D721Med (cell line): ENCODE results near the gene NEURL4.

Source experiments
- DNase-seq: peaks from one replicate; pipeline ENCODE4 v3.0.0; 2011; ENCODE audit warnings: low spot score; ENCODE audit not compliant: insufficient read length
- FAIRE-seq: peaks from 2 replicates; lab custom pipeline; 2011; peaks lifted over from hg19 to GRCh38; lab: Jason Lieb, UNC
- TF ChIP-seq, protein P1 (sequence below): IDR thresholded peaks from 2 replicates; pipeline ENCODE4 v1.5.1; 2012; ENCODE audit warnings: mild to moderate bottlenecking, control low read depth; ENCODE audit not compliant: insufficient read depth; ENCODE audit errors: missing control alignments

The NEURL4 gene

DNA sequence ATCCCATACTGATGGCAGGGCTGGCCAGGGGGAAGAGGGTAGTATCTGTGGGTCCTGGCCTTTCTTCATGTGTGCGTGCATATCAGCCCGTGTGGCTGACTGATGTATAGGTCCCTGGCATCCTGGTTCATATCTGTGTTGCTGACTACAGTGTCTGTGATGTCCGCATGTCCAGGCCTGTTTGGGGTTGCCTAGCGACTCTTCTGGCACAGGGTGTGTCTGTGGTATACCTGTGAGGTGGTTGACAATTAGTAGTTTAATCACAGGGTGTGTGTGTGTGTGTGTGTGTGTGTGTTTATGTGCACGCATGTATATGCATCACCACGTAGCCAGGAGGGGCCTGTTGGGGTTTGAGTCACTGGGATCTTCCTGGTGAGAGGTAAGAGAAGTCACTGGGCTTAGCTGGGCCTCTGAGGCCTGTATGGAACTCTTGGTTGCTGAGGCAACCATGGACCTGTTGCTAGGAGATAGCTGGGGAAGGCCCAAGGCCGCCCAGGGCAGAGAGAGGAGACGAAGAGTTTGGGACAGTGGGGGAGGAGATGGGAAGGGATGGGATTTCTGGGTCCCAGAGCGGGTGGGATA lies 25.2 kb upstream of the NEURL4 start:
- FAIRE-seq, result no peak
- DNase-seq, result no peak

DNA sequence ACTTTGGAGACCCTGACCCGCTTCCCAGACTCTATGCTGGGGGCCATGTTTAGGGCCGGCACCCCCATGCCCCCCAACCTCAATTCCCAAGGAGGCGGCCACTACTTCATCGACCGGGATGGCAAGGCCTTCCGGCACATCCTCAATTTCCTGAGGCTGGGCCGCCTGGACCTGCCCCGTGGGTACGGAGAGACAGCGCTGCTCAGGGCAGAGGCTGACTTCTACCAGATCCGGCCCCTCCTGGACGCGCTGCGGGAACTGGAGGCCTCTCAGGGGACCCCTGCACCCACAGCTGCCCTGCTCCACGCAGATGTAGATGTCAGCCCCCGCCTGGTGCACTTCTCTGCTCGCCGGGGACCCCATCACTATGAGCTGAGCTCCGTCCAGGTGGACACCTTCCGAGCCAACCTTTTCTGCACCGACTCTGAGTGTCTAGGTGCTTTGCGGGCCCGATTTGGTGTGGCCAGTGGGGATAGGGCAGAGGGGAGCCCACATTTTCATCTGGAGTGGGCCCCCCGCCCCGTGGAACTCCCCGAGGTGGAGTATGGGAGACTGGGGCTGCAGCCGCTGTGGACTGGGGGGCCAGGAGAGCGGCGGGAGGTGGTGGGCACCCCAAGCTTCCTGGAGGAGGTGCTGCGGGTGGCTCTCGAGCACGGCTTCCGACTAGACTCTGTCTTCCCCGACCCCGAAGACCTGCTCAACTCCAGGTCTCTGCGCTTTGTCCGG lies 23.9 kb upstream of the NEURL4 start:
- no peak for DNase-seq
- TF ChIP-seq, protein P1, sequence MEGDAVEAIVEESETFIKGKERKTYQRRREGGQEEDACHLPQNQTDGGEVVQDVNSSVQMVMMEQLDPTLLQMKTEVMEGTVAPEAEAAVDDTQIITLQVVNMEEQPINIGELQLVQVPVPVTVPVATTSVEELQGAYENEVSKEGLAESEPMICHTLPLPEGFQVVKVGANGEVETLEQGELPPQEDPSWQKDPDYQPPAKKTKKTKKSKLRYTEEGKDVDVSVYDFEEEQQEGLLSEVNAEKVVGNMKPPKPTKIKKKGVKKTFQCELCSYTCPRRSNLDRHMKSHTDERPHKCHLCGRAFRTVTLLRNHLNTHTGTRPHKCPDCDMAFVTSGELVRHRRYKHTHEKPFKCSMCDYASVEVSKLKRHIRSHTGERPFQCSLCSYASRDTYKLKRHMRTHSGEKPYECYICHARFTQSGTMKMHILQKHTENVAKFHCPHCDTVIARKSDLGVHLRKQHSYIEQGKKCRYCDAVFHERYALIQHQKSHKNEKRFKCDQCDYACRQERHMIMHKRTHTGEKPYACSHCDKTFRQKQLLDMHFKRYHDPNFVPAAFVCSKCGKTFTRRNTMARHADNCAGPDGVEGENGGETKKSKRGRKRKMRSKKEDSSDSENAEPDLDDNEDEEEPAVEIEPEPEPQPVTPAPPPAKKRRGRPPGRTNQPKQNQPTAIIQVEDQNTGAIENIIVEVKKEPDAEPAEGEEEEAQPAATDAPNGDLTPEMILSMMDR, result no peak
- FAIRE-seq, result no peak

More for the DNA sequence above, 25.2 kb upstream of the NEURL4 start:
- TF ChIP-seq, protein P1, result no peak

DNA sequence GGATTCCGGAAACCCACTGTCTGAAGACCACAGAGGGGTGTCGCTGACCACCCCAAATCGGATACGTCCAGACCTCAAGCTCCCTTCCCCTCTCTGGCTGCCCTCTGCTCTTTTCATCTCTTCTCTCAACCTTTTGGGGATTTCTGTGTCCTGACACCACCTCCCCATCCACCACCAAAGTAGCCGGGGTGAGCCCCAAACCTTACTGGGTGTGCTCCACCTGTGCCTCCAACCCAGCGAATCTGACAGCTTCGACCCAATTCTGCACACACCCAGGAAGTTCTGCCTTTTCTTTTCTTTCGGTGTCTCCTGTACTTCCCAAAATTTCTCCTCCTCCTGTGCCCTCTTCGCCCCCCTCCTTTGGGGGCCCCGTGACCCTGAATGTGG lies 23.4 kb upstream of the NEURL4 start:
- FAIRE-seq, result no peak
- TF ChIP-seq, protein P1, result no peak
- DNase-seq, result no peak

DNA sequence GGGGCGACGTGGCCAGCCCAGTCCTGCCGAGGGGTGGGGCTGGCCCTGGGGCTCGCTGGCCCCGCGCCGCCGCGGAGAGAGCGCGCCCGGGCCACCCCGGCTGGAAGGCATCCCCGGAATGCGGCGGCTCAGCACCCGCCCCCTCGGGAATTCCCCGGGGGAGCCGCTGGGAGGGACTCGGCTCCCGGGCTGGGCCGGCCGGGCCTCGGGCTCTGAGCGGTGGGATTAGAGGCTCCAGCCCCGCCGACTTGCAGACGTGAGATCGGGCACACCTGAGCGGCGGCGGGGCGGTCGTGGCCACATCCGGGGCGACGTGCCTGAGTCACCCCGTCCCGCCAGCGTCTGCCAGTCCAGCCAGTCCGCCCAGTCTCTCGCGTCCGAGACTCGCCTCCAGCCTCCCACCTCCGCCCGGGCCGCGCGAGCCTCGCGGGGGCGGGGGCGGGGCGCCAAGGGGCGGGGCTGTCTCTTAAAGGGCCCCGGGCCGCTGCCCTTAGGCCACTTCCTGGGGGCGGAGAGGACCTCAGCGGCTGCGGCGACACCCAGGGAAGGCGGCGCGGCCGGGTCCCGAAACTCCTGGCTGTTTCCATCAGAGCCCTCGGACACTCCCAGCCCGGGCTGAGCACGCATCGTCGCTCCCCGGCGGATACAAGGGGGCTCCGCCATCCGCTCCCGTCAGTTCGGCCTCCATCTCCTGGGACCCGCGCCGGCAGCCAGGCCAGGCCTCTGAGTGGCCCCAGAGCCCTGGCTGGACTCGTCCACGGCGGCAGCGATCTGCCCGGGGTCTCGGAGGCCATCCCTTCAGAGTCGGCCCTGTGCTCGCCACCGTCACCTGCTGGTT lies 22.7 kb upstream of the NEURL4 start, which contains the start of gene KCTD11:
Gene KCTD11 (plus strand): TSS at position 498 of the 838 bp plus-strand sequence.
- DNase-seq (peak; percentile 97), FAIRE-seq (no peak)
- TF ChIP-seq, protein P1, result peak; percentile 29

DNA sequence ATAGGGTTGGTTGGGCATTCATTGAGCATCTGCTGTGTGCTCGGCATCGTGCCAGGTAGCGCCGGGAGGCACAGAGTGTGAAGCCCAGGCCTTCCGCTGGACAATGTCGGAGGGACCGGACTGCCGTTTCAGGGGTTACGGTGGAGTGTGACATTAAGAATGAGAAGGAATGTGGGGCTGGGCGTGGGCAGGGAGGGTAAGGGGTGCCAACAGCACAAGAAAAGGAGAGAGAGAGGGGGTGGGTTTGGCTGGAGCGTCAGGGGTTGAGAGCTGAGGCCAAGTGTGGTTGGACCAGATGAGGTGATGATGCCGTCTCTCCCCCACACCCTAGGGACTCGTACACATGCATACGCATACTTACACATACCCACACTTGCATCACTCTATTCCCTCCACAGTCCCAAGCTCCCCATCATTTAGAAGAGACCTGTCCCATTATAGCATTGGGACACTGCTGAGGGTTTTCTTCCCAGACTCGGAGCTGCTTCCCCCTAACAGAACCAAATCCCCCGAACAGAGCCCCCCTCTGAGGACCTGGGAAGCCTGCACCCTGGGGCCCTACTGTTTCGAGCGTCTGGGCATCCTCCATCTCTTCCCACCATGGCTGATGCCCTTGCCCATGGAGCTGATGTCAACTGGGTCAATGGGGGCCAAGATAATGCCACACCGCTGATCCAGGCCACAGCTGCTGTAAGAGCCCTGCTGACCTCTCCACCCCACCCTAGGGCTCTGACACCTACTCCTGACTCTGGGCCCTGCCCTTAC lies 19.5 kb upstream of the NEURL4 start:
- FAIRE-seq (no peak), DNase-seq (no peak)
- TF ChIP-seq, protein P1, result no peak

DNA sequence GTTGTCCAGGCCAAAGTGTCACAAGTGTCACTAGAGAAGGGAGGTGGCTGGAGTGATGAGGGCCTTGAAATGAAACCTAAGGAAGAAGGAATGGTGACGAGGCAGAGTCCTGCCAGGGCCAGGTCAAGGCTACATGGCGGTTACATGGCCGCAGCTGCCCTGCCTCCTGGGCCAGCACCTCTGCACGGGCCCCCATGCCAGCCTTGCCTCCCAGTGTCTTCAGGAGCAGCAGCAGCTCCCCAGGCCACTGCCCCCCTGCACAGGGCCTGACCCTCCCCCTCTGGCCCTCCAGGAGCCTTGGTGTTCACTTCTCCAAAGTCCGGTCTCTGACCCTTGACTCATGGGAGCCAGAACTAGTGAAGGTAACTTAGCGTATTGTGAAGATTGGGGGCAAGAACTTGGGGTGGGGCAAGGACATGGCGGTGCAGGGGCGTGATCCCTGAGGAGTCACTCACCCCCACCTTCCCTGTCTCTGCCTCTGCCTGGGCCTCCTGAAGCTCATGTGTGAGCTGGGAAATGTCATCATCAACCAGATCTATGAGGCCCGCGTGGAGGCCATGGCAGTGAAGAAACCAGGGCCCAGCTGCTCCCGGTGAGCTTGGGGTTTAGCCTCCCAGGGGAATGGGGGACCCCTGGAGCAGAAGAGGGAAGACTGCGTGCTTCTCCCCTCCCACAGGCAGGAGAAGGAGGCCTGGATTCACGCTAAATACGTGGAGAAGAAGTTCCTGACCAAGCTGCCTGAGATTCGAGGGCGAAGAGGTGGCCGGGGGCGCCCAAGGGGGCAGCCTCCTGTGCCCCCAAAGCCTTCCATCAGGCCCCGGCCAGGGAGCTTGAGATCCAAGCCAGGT lies 18.7 kb upstream of the NEURL4 start:
- TF ChIP-seq, protein P1, result no peak
- FAIRE-seq, result no peak

More for the DNA sequence above, 18.7 kb upstream of the NEURL4 start:
- no peak for DNase-seq
